GM18505 (cell line): ENCODE data around the gene WNT3A.

Experiments used
- ATAC-seq: cut with Tn5 transposase; IDR thresholded peaks from one replicate; pipeline ENCODE4 v1.9.1; 2021; ENCODE audit not compliant: unreplicated experiment
- POLR2A ChIP-seq: IDR thresholded peaks from 4 replicates; pipeline ENCODE4 v1.6.1; 2011; ENCODE audit warnings: borderline replicate concordance; ENCODE audit not compliant: insufficient read depth, insufficient read length; ENCODE audit errors: extremely low read depth

WNT3A gene

GRCh38 chr1:227987181-227987580 lies 19.6 kb upstream of the WNT3A start:
- ATAC-seq, result no peak
- TF ChIP-seq POLR2A, result no peak

DNA sequence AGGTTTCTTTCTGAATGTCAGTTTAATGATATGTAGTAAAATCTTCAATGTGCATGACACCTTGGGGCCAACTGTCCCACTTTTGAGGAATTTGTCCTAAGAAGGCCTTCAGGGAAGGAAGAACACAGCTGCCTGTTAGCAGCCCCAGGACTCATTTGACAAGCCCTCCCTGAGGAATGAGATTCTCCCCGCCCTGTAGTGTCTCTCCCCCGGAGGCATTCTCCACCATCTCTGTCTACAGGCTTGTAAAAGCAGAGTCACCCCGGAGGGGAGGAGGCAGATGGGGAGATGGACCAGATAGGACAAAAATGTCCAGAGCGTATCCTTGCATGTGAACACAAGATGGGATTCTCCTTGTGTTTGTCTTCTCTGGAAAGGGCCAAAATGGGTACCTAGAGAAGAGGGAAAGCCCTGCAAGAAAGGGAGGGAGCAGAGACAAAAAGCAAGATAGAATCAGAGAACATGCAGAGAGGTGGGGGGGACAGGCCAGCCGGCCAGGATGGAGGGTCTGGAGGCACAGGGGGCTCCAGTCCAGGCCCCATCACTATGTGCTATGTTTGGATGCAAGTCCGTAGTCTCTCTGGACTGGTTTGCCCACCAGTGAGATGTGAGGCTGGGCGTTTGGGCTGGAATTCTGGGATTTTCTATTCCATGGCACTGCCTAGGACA lies 12.0 kb upstream of the WNT3A start:
- TF ChIP-seq POLR2A, result no peak
- ATAC-seq, result no peak

- ATAC-seq, result no peak
- no peak for TF ChIP-seq POLR2A
Measured at GRCh38 chr1:227996187-227996950, 10.4 kb upstream of the WNT3A start.

- TF ChIP-seq POLR2A, result no peak
- ATAC-seq, result no peak
Measured at GRCh38 chr1:227998374-227999055, 8.3 kb upstream of the WNT3A start.

- TF ChIP-seq POLR2A, result no peak
- peak; percentile 89 for ATAC-seq
Measured at GRCh38 chr1:227999056-227999930, 7.5 kb upstream of the WNT3A start.

- no peak for TF ChIP-seq POLR2A
- ATAC-seq, result no peak
Measured at GRCh38 chr1:228000416-228000815, 6.4 kb upstream of the WNT3A start.

DNA sequence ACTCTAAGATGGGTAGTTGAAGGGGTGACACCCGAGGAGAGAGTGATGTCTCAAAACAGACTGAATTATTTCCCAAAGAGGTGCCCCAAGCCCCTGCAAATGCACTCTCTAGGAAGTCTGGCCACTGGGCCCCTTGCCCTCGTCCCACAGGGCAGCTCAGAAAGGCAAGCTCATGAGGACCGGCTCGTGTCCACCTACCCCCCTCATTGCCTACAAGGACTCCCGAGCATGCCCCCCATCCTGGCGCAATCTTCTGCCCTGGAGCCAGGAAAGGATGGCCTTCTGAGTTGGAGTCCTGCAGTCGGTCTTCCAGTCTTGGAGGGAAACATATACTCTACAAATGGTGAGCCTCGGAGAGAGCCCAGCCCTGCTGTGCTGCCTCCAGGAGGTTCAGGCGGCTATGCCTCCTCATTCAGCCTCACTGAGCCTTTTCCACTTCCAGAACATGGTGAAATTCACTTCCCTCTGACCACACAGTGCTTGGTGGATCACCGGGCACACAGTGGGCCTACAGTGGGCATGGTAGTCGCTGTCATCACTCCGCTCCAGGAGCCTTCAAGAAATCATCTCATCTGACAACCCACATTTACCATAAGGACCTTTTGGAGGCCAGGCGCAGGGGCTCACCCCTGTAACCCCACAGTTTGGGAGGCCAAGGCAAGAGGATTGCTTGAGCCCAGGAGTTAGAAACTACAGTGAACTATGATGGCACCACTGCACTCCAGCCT lies 5.8 kb upstream of the WNT3A start:
- ATAC-seq, result no peak
- TF ChIP-seq POLR2A, result no peak

DNA sequence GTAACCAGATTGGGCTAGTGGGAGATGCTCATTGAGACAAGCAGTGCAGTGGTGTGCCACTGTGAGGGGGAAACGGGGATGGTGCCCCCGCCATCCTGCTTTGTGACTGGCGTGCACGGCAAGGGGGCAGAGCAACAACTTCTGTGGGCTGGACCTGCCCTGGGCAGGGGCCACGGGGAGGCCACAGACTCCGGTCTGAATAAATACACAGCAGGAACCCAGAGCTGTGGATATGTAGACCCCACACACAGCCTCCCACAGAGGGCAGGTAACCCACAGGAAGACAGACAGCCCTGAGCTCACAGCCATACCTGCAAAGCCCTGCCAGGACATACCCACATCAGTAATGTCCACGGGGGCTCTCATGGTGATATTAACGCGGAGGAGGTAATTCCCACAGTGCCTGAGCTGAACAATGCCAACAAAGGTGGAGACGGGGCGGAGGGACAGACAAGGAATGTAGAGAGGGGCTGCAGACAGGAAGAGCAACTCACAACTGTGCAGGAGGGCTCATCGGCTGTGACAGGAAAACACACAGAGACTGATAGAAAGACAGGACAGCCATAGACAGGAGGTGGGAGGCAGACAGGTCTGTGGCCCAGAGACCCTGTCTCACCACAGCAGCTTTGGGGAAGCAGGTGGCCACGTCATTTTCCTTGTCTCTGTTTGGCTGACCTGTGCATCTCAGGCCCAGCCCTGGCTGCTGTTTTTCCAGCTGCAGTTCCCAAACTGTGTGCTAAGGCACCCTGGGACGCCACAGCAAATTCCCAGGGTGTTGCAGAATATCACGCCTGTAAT lies 4.9 kb upstream of the WNT3A start:
- ATAC-seq, result no peak

GRCh38 chr1:228002792-228003191 lies 4.0 kb upstream of the WNT3A start:
- ATAC-seq, result no peak
- no peak for TF ChIP-seq POLR2A

More for the DNA sequence above, 4.9 kb upstream of the WNT3A start:
- TF ChIP-seq POLR2A, result no peak

DNA sequence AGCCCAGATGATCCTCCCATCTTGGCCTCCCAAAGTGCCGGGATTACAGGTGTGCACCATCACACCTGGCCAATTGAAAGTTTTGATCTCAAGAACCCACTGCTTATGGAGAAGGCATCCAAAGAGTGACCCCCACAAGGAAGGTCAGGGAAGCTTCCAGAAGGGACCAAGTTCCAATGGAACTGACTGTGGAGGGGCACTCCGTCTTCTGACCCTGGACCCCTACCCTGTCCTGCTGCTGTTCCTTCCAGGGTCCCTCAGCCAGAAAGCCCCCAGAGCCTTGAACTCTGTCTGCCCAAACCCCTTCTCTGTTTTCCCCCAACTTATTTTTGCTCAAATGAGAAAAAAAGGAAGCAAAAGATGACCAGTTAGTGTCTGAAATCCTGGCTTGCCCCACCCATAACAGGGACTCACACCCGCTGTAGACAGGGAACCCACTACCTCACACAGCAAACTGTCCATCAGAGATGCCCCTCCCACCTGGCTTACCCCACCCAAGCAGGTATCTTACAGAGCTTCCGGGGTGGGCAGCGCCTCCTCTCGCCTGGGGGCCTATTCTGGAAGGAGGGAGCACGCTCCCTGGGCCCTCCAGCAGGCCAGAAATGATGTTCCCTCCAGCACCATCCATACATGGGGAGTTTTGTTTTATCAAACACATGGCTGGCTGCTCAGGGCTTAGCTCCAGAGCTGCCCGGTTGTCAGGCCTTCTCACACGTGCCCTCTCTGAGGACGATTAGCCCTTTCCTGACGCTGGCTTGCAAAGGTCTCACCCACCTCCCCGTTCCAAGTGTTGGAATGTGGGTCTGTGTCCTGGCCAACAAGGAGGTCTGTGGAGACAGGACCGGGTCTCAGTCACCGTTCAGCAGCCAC lies 3.1 kb upstream of the WNT3A start:
- no peak for TF ChIP-seq POLR2A
- ATAC-seq, result no peak

- no peak for TF ChIP-seq POLR2A
- no peak for ATAC-seq
Measured at GRCh38 chr1:228004331-228004855, 2.4 kb upstream of the WNT3A start.
